HG03442 (cell line): ENCODE data around the gene PRDM10.
A peak's percentile ranks its signal among the peaks of the same experiment; 100 is the strongest.
"Not testable (repeated sequence)": the region's sequence is repeated elsewhere in the genome, so short reads cannot be mapped to it uniquely, and the experiment has no call there.

Source experiments
- ATAC-seq: cut with Tn5 transposase; IDR thresholded peaks from one replicate; pipeline ENCODE4 v1.9.1; 2021; ENCODE audit warnings: mild to moderate bottlenecking, moderate library complexity; ENCODE audit not compliant: unreplicated experiment

PRDM10 gene

DNA sequence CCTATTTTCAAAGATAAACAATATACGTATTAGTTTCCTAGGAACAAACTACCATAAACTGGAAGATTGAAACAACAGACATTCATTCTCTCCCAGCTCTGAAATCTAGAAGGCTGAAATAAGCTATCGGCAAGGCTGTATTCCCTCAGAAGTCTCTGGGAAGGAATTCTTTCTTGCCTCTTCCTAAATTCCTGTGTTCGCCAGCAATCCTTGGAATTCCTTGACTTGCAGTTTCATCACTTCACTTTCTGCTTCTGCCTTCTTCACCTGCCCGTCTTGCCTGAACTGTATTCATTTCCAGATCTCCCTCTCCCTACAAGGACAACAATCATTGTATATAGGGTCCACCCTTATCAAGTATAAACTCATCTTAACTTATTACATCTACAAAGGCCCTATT lies 17.7 kb upstream of the PRDM10 start:
- ATAC-seq = no peak

DNA sequence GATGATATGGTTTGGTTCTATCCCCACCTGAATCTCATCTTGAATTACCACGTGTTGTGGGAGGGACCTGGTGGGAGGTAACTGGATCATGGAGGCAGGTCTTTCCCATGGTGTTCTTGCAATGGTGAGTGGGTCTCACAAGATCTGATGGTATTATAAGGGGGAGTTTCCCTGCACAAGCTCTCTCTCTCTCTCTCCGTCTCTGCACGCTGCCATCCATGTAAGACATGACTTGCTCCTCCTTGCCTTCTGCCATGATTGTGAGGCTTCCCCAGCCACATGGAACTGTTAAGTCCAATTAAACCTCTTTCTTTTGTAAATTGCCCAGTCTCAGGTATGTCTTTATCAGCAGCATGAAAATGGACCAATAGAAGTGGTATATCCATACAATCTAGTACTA lies 13.2 kb upstream of the PRDM10 start:
- not testable (repeated sequence) for ATAC-seq

DNA sequence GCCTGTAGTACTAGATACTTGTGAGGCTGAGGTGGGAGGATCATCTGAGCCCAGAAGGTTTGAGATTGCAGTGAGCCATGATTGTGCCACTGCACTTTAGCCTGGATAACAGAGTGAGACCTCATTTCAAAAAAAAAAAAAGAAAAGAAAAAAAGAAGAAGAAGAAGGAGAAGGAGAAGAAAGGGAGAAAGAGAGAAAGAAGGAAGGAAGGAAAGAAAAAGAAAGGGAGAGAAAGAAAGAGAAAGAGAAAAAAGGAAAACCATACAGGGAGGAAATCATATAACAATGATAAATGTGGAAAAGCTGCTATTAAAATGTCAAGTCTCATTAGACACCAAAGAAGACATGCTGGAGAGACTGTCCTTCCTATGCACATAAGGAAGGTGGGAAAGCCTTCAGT lies 5.7 kb upstream of the PRDM10 start:
- ATAC-seq = no peak

DNA sequence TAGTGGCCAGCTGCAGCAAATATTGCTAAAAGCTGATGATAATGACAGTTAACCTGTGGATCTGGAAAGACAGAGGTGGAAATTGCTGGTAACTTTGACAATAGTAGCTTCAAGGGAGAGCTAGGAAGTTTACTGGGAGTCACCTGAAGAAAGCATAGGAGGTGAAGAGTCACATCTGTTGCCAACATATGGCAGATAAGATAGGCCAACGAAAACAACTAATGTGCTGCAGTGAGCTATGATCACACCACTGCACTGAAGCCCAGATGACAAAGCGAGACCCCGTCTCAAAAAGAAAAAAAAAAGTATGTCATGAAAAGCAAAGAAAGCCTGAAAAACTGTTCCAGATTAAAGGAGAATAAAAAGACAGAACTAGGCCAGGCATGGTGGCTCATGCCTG lies 4.3 kb upstream of the PRDM10 start:
- ATAC-seq = no peak

DNA sequence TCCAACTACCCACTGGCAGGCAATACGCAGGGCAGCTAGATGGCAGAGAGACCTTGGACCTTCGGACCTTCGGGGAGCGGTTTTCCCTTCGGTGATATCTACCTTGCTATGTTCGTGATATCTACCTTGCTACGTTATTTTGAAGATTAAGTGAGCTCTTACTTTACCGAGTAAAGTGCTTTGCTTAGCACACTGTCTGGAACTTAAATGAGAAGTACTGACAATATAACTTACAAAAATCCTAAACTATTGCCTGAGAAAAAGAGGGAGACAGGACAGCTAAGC lies 1.0 kb upstream of the PRDM10 start:
- no peak for ATAC-seq

DNA sequence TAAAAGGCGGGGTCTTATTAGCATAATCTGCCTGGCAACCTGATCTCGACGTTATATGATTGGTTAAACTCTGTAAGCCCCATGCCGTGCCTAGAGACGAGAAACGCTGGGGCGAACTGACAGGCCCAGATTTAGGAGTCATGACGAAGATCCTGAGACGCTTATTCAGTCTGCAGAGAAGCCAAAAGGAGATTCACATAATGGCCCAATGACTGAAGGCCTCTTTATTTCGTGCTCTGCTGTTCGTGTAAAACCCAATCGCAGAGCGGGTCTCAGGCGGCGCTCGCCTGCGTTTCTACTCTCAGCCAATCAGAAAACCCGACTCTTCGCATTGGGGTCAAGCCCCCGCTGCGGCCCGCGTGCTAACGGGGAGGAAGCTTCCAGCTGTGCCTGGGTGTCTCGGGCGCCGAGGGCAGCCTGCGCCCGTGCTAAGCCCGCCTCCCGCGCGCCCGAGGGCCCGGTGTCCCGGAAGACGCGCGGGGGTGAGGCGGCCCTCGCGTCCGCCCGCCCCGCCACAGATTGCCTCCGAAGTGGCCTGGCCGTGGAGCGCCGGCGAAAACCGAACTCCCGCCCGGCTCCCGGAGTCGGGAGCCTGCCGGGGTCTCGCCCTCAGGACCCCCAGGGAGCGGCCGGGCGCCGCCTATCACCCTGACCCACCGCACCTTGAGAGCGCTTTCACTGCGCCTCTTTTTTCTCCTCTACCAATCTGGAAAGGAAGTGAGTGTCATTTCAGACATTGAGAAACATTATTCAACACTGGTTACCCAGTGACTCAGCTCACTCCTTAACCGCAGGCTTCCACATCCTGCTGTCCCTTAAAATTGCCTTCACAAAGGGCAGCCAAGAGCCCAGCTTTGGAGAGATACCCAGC lies 446 bp upstream of the PRDM10 start:
- ATAC-seq = peak; percentile 72

DNA sequence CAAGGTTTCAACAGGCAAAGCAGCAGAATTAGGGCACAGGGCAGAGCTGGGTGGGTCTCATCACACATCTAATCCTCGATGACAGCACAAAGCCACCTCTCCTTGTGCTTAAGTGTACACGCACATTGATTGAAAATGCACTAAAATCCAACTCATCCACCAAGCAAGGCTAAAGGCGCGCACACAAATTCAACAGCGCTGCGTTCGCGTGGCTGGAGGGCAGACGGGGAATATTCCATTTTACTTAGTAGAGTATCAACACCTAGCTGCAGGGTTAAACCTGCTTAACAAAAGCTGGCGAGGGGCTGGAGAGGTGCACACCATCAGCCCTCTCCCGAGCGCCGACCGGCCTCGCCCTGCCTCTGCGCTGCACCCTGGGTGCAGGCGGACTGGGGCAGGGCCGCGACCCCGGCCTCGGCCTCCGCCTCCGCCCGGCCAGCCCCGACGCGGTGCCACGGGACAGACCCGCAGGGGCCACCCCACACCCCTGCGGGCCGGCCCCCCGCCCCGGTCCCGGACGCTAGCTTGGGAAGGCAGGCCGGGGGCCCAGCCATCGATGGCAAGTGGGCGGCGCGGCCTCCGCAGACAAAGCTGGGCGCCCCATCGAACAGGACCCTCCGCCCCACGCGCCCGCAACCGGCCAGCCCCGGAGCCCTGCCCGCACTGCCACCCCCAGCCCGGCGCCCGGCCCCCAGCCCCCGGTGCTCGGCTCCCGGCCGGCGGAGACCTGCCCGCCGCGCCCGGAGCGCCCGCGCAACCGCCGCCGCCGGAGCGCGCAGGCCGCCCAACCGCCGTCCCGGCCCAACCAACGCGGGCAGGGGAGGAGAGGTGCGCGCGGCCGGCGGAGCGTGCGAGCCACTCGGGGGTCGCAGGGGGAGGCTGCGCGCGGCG lies 929 bp downstream of the PRDM10 start:
- peak; percentile 20 for ATAC-seq

DNA sequence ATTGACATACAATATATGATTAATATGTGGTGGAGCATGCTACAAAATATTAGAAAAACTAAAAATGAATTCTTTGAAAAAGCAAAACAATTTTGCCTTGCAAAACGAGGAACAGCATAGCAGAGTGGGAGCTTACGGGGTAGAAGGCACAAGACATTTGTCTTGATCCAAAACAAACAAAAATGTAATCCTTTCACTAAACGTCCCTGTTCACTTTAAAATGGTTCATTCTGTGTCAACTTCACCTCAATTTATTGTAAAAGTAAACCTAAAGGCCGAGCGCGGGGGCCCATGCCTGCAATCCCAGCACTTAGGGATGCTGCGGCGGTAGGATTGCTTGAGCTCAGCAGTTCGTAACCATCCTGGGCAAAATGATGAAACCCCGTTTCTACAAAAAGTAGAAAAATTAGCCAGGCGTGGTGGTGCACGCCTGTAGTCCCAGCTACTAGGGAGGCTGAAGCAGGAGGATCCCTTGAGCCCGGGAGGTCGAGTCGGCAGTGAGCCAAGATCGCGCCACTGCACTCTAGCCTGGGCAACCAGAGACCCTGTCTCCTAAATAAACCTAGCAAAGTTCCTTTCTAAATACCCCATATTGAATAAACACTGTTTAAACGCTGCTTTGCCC lies 2.0 kb downstream of the PRDM10 start:
- no peak for ATAC-seq

DNA sequence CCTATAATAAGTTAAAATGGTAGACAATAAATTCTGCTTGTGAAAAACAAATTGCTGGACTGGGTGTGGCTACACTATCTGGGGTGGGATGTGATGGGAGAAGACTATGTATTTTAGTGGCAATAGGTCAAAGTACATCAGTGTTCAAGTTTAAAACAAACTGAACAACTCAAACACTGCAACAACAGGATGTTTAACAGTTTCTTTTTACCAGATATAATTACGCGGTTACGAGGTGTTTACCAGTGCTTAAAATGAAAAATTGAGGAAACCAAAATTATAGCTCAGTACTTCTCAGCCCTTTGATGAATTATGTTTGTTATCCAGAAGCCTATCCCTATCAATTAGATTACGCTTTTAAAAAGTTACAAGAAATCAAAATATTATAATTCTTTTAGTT lies 3.2 kb downstream of the PRDM10 start:
- ATAC-seq = no peak

DNA sequence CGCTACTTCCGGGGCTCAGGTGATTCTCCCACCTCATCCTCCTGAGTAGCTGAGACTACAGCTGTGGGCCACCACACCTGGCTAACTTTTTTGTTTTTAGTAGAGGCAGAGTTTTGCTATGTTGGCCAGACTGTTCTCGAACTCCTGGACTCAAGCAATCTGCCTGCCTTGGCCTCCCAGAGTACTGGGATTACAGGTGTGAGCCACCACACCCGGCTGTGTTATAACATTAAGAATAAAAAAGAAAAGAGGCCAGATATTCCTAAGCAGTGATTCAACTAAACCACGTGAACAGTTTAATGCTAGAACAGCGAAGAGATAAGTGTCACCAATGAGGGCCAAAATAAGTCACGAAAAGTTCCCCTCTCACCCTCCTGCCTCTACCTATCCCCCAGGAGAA lies 3.7 kb downstream of the PRDM10 start:
- ATAC-seq = no peak

DNA sequence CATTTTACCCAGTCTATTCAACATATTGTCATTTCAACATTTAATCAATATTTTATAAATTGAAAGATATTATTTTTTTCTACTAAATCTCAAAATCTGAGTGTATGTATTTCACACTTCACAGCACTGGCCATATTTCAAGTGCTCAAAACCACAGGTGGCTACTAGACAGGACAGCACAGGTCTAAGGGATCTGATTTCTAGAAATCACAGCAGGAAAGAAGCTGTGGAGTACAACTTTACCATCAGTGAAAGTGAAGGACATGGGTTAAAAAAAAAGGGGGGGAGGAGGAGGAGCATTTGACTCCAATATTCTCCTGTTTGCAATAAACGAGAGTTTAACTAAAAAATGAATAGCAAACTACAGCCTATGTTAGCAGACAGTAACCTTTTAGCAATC lies 4.5 kb downstream of the PRDM10 start:
- no peak for ATAC-seq

DNA sequence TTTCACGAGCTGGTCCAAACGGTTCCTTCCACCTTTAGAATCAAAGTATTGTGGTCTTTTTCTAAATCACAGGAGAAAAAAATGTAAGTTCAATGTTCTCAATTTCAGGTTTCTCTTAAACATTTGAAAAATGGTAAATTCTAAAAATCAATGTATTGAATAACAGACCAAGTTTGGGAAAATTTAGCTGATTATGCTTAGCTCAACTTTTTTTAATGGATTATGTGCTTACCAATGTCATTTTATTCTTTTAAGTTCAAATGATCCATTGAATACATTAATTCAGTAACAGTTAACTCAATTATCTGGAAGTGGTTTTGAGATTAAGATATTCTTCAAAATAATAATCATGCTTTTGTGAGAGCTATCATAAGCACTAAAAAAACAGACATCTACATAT lies 5.1 kb downstream of the PRDM10 start:
- ATAC-seq = no peak

DNA sequence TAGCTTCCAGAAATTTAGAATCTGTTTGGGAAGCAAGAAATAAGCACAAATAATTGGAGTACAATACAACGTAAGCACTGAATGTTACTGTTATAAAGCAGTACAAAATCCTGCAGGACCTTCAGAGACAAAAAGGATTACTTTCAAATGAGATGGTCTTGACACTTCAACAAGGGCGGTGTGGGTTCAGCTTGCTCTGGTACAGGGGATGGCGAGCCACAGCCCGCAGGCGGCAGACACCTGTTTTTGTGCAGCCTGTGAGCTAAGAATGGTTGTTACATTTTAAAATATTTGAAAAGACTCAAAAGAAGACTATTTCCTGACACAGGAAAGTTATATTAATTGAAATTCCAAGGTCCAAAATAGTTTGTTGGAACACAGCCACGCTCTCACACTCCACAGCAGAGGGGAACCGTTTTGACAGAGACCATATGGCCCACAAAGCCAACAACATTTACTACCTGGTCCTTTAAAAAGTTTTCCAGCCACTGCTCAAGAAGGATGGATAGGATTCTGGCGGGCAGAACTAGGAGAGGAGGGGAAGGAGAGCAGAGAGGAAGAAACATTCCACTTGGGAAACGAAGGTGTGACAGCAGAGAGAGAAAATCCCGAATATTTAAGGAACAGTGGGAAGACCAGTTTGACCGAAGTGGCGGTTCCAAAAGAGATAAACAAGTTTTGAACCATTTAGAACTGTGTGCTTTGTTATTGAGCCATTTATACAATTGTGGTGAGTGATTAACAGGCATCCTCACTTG lies 6.3 kb downstream of the PRDM10 start:
- ATAC-seq = no peak

DNA sequence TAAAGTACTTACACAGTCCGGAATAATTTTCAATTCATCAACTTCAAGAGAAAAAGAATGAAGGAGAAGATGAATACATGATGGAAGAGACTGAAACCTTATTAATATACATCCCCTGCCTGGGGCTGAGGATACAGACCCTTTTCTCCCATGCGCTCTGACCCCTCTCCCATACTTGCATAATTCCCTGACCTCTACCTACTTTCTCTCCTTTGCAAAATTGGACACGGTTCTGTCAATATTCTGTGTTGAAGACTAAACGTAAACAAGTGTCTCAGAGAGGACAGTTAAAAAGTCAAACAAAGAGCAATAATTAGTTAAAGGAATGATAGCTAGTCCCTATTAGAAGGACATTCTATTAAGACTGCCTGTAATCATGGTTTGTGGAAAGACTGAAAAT lies 7.5 kb downstream of the PRDM10 start:
- no peak for ATAC-seq

DNA sequence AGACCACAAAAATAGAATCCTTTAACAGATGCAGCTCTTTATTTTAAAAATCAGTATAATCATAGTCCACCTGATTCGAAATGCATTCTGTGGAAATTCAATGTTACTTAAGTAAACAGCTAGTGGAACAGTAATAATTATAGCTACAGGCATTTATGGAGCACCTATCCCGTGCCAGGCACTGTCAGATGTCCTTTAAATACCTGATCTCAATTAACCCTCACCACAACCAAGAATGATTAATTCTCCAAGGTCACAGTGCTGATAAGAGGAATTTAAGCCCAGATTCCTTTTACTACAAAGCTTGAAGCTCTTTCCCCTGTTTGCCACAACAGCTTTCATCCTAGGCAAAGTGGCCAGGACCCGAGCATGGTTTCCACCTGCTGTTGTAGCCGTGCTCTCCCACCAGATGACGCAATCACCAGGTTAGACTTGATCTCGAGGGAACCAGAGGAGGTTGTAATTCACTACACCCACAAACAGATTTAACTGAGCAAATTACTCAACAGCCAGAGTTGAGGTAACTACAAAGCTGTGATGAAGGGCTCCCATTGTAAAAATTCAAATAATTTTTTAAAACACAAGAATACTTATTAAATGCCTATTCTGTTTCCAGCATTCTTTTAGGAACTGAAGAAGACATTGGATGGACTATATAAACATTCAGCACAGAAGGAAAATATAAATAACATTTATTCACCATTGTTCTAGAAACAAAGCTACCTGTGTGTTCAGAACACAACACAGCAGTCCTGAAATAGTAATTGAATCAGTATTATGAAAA lies 10.3 kb downstream of the PRDM10 start:
- peak; percentile 75 for ATAC-seq

DNA sequence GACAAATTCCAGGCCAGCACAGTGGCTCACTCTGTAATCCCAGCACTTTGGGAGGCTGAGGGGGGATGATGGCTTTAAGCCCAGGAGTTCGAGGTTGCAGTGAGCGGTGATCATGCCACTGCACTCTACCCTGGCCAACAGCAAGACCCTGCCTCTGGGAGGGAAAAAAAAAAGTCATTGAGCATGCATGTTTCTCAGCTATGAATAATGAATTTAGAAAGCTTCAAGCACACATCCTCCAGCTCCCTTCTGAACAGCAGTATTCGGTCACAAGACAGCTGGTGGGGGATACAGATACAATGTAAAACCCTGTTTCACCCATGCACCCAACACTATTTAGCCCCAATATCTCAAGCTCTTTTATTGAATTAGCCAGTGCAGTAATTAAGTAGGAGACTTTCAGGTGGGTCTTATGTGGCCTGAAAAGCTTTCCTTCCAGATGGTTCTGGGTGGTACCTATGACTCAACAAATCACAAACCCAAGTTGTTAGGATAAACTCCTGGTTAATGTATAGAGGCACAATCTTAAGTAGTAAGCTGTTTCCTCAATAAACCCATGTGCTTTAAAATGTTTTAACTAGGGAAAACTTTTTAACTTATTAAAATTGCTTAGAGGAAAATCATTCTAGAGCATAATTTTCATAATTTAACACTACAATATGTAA lies 13.4 kb downstream of the PRDM10 start:
- no peak for ATAC-seq

DNA sequence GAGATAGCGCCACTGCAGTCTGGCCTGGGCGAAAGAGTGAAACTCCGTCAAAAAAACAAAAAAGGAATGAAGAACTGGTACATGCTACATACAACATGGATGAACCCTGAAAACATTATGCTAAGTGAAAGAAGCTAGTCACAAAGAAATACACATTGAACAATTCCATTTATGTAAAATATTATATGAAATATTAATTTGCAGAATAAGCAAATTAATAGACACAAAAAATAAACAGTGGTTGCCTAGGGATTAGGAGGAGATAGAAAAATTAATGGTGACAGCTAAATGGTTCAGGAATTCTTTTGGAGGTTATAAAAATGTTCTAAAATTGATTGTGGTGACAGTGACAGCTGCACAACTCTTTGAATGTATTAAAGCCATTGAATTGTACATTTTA lies 14.7 kb downstream of the PRDM10 start:
- no peak for ATAC-seq

DNA sequence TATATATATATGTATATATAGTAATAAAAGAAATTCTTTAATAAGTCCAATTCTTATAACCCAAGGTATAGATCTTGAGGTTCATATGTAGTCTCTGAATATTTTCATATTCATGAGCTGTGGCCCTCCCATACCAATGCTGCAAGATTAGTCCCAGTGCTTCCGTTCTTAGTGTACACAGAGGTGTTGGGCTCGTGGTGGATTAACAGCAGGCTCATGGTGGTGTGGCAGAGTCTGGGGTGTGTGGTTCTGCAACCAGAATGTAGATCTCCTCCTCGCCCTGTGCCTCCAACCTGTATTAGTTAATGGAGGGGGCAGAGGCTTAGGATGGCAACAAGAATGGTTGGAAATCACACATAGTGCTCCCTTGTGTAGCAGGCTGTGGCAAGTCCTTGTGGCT lies 16.8 kb downstream of the PRDM10 start:
- no peak for ATAC-seq

DNA sequence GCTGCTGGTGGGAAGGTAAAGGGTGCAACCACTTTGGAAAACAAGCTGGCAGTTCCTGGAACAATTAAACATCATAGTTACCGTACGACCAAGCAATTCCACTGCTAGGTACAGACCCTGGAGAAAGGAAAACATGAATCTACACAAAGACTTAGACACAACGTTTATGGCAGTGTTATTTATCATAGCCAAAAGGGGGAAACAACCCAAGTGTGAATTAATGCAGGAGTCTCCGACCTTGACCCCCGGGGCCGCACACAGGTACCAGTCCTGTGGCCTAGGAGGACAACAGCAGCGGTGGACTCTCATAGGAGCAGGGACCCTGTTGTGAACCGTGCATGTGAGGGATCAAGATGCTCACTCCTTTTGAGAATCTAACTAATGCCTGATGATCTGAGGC lies 22.5 kb downstream of the PRDM10 start:
- no peak for ATAC-seq
